K562 (cell line): ENCODE data around the gene GRIK3. TPM values are rescaled to one million over a fixed set of nuclear protein-coding genes. Genes with fewer than 3 reads are reported as not detected.

Experiments
- ATAC-seq: fragments of 200-7000 bp; cut with Tn5 transposase; 3 replicates; pipeline ENCODE4 v1.9.1; 2020; ENCODE audit warnings: moderate library complexity
- BruUV-seq: library from RNA; stranded (reverse); fragments of 400-500 nt; replicated peaks from 2 replicates; lab custom pipeline; 2021; lab: Mats Ljungman, UMichigan
- CTCF ChIA-PET: fragments of 300-600 bp; formaldehyde crosslinking; extraction: SDS; loops from one replicate; lab custom pipeline; 2021; ENCODE audit warnings: low intra/inter-chr PET ratio; lab: Yijun Ruan, JAX
- POLR2A ChIA-PET: fragments of 300-600, 350-650 bp; sonication (Branson Sonifier 250); formaldehyde crosslinking; extraction: SDS; loops from one replicate; lab custom pipeline; 2021; ENCODE audit warnings: antibody characterized with exemption, inconsistent platforms; lab: Yijun Ruan, JAX
- DNase-seq, 4 experiments: peaks; one replicate each; pipeline versions ENCODE4 v3.0.0 to v3.0.0-alpha.2; 2011 to 2018; ENCODE audit warnings: low spot score in 3 of 4, mixed read lengths in 3 of 4; ENCODE audit errors: extremely low read depth in 1 of 4
- FAIRE-seq: peaks from 2 replicates; lab custom pipeline; 2011; peaks lifted over from hg19 to GRCh38; lab: Jason Lieb, UNC
- H2AFZ ChIP-seq: 2 replicates; pipeline ENCODE4 v1.6.0; 2011; ENCODE audit warnings: low read depth, low read length, control low read depth, inconsistent platforms
- H3K27ac ChIP-seq: fragments of 200-600 bp; 3 replicates; pipeline ENCODE4 v1.8.0; 2011; ENCODE audit warnings: low read depth, mild to moderate bottlenecking, control low read depth, inconsistent platforms, low read length, moderate library complexity, mixed read lengths; ENCODE audit errors: extremely low read depth
- H3K27me3 ChIP-seq, 2 experiments: fragments of 300-600 bp in 1 of 2; 2 replicates in 1 of 2; 3 replicates in 1 of 2; pipeline versions ENCODE4 v1.6.0 to v1.8.0; 2011; ENCODE audit warnings: inconsistent platforms in 2 of 2, low read length in 2 of 2, mild to moderate bottlenecking in 1 of 2, mixed read lengths in 1 of 2, moderate library complexity in 1 of 2; ENCODE audit not compliant: control insufficient read depth in 2 of 2, insufficient read depth in 2 of 2
- H3K36me3 ChIP-seq: fragments of 300-600 bp; 3 replicates; pipeline ENCODE4 v1.8.0; 2011; ENCODE audit warnings: mild to moderate bottlenecking, low read length, inconsistent platforms; ENCODE audit not compliant: control insufficient read depth, insufficient read depth
- H3K4me1 ChIP-seq, 2 experiments: fragments of 200-600 bp in 1 of 2; replicated peaks in 1 of 2; 2 replicates in 1 of 2; 3 replicates in 1 of 2; pipeline versions ENCODE4 v1.5.1 to v1.8.0; 2011; ENCODE audit warnings: inconsistent platforms in 2 of 2, low read length in 2 of 2, mild to moderate bottlenecking in 1 of 2, mixed read lengths in 1 of 2, moderate library complexity in 1 of 2; ENCODE audit not compliant: control insufficient read depth in 2 of 2, insufficient read depth in 2 of 2
- H3K4me2 ChIP-seq: 2 replicates; pipeline ENCODE4 v1.6.1; 2011; ENCODE audit warnings: low read length, control low read depth, inconsistent platforms, mixed read lengths; ENCODE audit not compliant: insufficient read depth
- H3K4me3 ChIP-seq: fragments of 200-600 bp; sonication (generic), shearing (Covaris generic); 2 replicates; pipeline ENCODE4 v1.5.1; 2016; ENCODE audit warnings: control low read depth, inconsistent platforms
- H3K79me2 ChIP-seq: fragments of 200-600 bp; 3 replicates; pipeline ENCODE4 v1.8.0; 2011; ENCODE audit warnings: low read length, inconsistent platforms; ENCODE audit not compliant: control insufficient read depth, insufficient read depth
- H3K9ac ChIP-seq, 2 experiments: 2 replicates each; pipeline versions ENCODE4 v1.6.0 to v1.6.1; 2011; ENCODE audit warnings: low read depth in 2 of 2, low read length in 2 of 2, control low read depth in 1 of 2, inconsistent platforms in 1 of 2, mild to moderate bottlenecking in 1 of 2, mixed read lengths in 1 of 2; ENCODE audit not compliant: insufficient read depth in 1 of 2
- H3K9me1 ChIP-seq: one replicate; pipeline ENCODE4 v1.6.0; 2011; ENCODE audit warnings: inconsistent platforms, mild to moderate bottlenecking, low read length, moderate library complexity; ENCODE audit not compliant: control insufficient read depth, insufficient read depth
- H3K9me3 ChIP-seq: replicated peaks from 2 replicates; pipeline ENCODE4 v1.5.1; 2011; ENCODE audit warnings: low read depth, low read length, inconsistent platforms; ENCODE audit not compliant: control insufficient read depth, insufficient read depth
- H4K20me1 ChIP-seq: replicated peaks from 2 replicates; pipeline ENCODE4 v1.6.1; 2011; ENCODE audit warnings: low read length, inconsistent platforms, mixed read lengths; ENCODE audit not compliant: control insufficient read depth, insufficient read depth
- ARID3A ChIP-seq: IDR thresholded peaks from 2 replicates; pipeline ENCODE4 v1.6.1; 2012; ENCODE audit warnings: low read depth, low read length, improper control_type of control experiment, borderline replicate concordance
- CREB1 ChIP-seq, 2 experiments: sonication (generic) in 1 of 2; formaldehyde crosslinking in 1 of 2; IDR thresholded peaks; 2 replicates each; pipeline versions ENCODE4 v1.6.1 to v1.8.0; 2012 to 2022; ENCODE audit warnings: inconsistent platforms in 1 of 2, mild to moderate bottlenecking in 1 of 2, missing genetic modification reagents in 1 of 2, moderate library complexity in 1 of 2
- ETS1 ChIP-seq: conservative IDR thresholded peaks from 2 replicates; pipeline ENCODE4 v1.6.1; 2011; ENCODE audit warnings: low read depth, mild to moderate bottlenecking, low read length; ENCODE audit not compliant: control insufficient read depth
- GABPA ChIP-seq: fragments of 200-800 bp; sonication (Bioruptor generic); conservative IDR thresholded peaks from 2 replicates; pipeline ENCODE4 v1.6.1; 2016; ENCODE audit warnings: low read depth, missing genetic modification characterization, missing compliant biosample characterization
- KAT7 ChIP-seq: sonication (generic); formaldehyde crosslinking; IDR thresholded peaks from 2 replicates; pipeline ENCODE4 v1.8.0; 2022; ENCODE audit warnings: missing genetic modification reagents, mild to moderate bottlenecking, borderline replicate concordance
- LCOR ChIP-seq: sonication (generic); formaldehyde crosslinking; IDR thresholded peaks from 2 replicates; pipeline ENCODE4 v1.8.0; 2022; ENCODE audit warnings: mild to moderate bottlenecking, missing genetic modification reagents
- MTA3 ChIP-seq: fragments of 450-650 bp; formaldehyde crosslinking; IDR thresholded peaks from 2 replicates; pipeline ENCODE4 v1.6.1; 2017; ENCODE audit warnings: mild to moderate bottlenecking, borderline replicate concordance
- NFATC3 ChIP-seq: fragments of 450-650 bp; IDR thresholded peaks from 2 replicates; pipeline ENCODE4 v1.6.1; 2017; ENCODE audit warnings: mild to moderate bottlenecking
- NFIX ChIP-seq: fragments of 250-450 bp; sonication (Bioruptor Pico); IDR thresholded peaks from 2 replicates; pipeline ENCODE4 v1.4.0; 2020; ENCODE audit warnings: low read depth, mild to moderate bottlenecking, moderate library complexity
- NR2C1 ChIP-seq, 2 experiments: fragments of 450-650 bp; IDR thresholded peaks; 2 replicates each; pipeline ENCODE4 v1.6.1; 2017; ENCODE audit warnings: mild to moderate bottlenecking in 2 of 2, antibody characterized with exemption in 1 of 2, inconsistent platforms in 1 of 2, missing compliant biosample characterization in 1 of 2, missing genetic modification characterization in 1 of 2
- SMAD1 ChIP-seq: fragments of 150-350 bp; IDR thresholded peaks from 2 replicates; pipeline ENCODE4 v1.6.1; 2014; ENCODE audit warnings: low read length, low read depth; ENCODE audit not compliant: partially characterized antibody
- TAF1 ChIP-seq: IDR thresholded peaks from 2 replicates; pipeline ENCODE4 v1.6.1; 2011; ENCODE audit warnings: mild to moderate bottlenecking, low read length, moderate library complexity; ENCODE audit not compliant: insufficient read depth, control insufficient read depth, severe bottlenecking; ENCODE audit errors: extremely low read depth
- TSC22D4 ChIP-seq: fragments of 450-650 bp; IDR thresholded peaks from 2 replicates; pipeline ENCODE4 v1.6.1; 2016; ENCODE audit warnings: missing genetic modification characterization, missing biosample characterization, control low read depth
- WGBS: fragments of 100-300 bp; shearing (Covaris generic); methylation state at CpG from one replicate; pipeline ENCODE4 v1.1.6; 2016; ENCODE audit warnings: low coverage, mixed read lengths; ENCODE audit not compliant: insufficient coverage; ENCODE audit errors: missing lambda C conversion rate; 5-methylcytosine and 5-hydroxymethylcytosine counted together
- in situ Hi-C: fragments of 300-500 bp; cut with MboI; formaldehyde crosslinking; loops from 4 replicates; pipeline ENCODE4 v1.15.0; 2018; ENCODE audit warnings: inconsistent platforms, mixed read lengths
- intact Hi-C: fragments of 100-400 bp; cut with micrococcal nuclease; formaldehyde crosslinking; loops from 2 replicates; pipeline ENCODE4 v1.14.2; 2022
- polyA plus RNA-seq, 8 experiments: library from polyadenylated mRNA; depleted of rRNA in 4 of 8; stranded (reverse) in 5 of 8; unstranded in 3 of 8; fragments of >200 nt; fragmentation: Nextera tagmentation in 2 of 8; fragmentation: Illumina TruSeq in 1 of 8; extraction: Ambion mirVana in 2 of 8; extraction: Trizol in 1 of 8; gene quantifications; 2 replicates each; pipeline versions ENCODE4 v1.2.1 to v1.2.3, GENCODE V29; 2011 to 2014; ENCODE audit warnings: inconsistent platforms in 1 of 8, missing spikeins in 1 of 8
- total RNA-seq, 7 experiments: library from RNA; depleted of rRNA in 6 of 7; stranded (reverse); fragments of >200 nt in 6 of 7; fragmentation: Illumina TruSeq in 2 of 7; extraction: Trizol in 2 of 7; gene quantifications; 2 replicates each; pipeline versions ENCODE4 v1.2.1 to v1.2.3, GENCODE V29; 2011 to 2021; ENCODE audit warnings: low replicate concordance in 1 of 7

GRIK3 gene
- total and polyA plus RNA-seq, 9 of the 15 experiments (the other 6 are each of a cell fraction or from before 2014, with no cell fraction given), result not detected

GRCh38 chr1:36963006-36963405 is 71.3 kb downstream of the GRIK3 start:
- no peaks in the 10 kb centered on the region for H3K9me1 ChIP-seq
- no peak overlapping the region for H3K4me3 ChIP-seq
- H3K4me1 ChIP-seq, result no peaks in the 10 kb centered on the region; a peak in 1 of 5 replicates
- DNase-seq, result no peak
- in situ Hi-C loops, result no loop called here
- H3K27me3 ChIP-seq, result no peaks in the 10 kb centered on the region; a peak in 2 of 5 replicates
- no peak for ATAC-seq
- POLR2A ChIA-PET, result interaction anchor here (0.7 kb wide), 1 partner anchor 22 kb away, joined by 4 read pairs; no protein-coding TSS in a partner anchor
- FAIRE-seq, result no peak
- H4K20me1 ChIP-seq, result peaks cover 21% of the 10 kb centered on the region
- 0% methylated on average over 11 of the region's 11 CpGs for WGBS
- intact Hi-C loops, result no loop called here
- CTCF ChIA-PET, result no interaction called here
- BruUV-seq, result no TSS peak
- H2AFZ ChIP-seq, result no peak overlapping the region
- H3K27ac ChIP-seq, result no peak overlapping the region
- H3K4me2 ChIP-seq, result no peak overlapping the region
- H3K9ac ChIP-seq, result no peak overlapping the region
- H3K79me2 ChIP-seq, result no peaks in the 10 kb centered on the region
- H3K9me3 ChIP-seq, result no peaks in the 10 kb centered on the region
- H3K36me3 ChIP-seq, result no peaks in the 10 kb centered on the region
- TF ChIP-seq TSC22D4, result no peak
- TF ChIP-seq SMAD1, result no peak
- TF ChIP-seq CREB1 (IDR thresholded peaks at IDR 0.05), result no peak
- TF ChIP-seq CREB1 (CRISPR knock-in tag; IDR thresholded peaks at IDR 0.05), result no peak
- TF ChIP-seq ARID3A, result no peak
- no peak for TF ChIP-seq KAT7 (CRISPR knock-in tag)
- TF ChIP-seq GABPA (tag), result no peak
- TF ChIP-seq MTA3, result no peak
- no peak for TF ChIP-seq NFIX (CRISPR knock-in tag)
- no peak for TF ChIP-seq TAF1
- no peak for TF ChIP-seq ETS1
- no peak for TF ChIP-seq NR2C1 (IDR thresholded peaks at IDR 0.05)
- no peak for TF ChIP-seq NR2C1 (tag; IDR thresholded peaks at IDR 0.05)
- TF ChIP-seq LCOR (CRISPR knock-in tag), result no peak
- TF ChIP-seq NFATC3, result no peak
